CD4-positive, alpha-beta T cell treated with Interleukin-1 beta for 1 hour (primary cell): ENCODE data around the gene CRLF3.
"Not testable (repeated sequence)": the region's sequence is repeated elsewhere in the genome, so short reads cannot be mapped to it uniquely, and the experiment has no call there.

Source experiments
- DNase-seq, 2 donors: peaks; one replicate each; pipeline ENCODE4 v3.0.0-alpha.2; 2020 to 2022

CRLF3 gene

GRCh38 chr17:30812218-30813177 is 12.0 kb downstream of the CRLF3 start:
- DNase-seq: no peak

- DNase-seq: peak in 1 of 2 donors; percentile 28
These were observed 14.6 kb downstream of the CRLF3 start for GRCh38 chr17:30809867-30810266.

GRCh38 chr17:30808785-30809286 is 15.7 kb downstream of the CRLF3 start:
- DNase-seq: peak; percentile 57 to 74

- DNase-seq: no peak
These were observed 16.6 kb downstream of the CRLF3 start for GRCh38 chr17:30807896-30808295.

GRCh38 chr17:30805944-30806456 is 18.5 kb downstream of the CRLF3 start:
- DNase-seq: peak in 1 of 2 donors; percentile 22

GRCh38 chr17:30801671-30802070 is 22.8 kb downstream of the CRLF3 start:
- DNase-seq: no peak

- DNase-seq: no peak
These were observed 28.5 kb downstream of the CRLF3 start for GRCh38 chr17:30796016-30796415.

- DNase-seq: no peak
These were observed 30.1 kb downstream of the CRLF3 start for GRCh38 chr17:30794372-30794771.

- DNase-seq: no peak
These were observed 31.1 kb downstream of the CRLF3 start for GRCh38 chr17:30793282-30793977.

- DNase-seq: no peak
These were observed 34.2 kb downstream of the CRLF3 start for GRCh38 chr17:30790279-30790678.

GRCh38 chr17:30788918-30789317 is 35.6 kb downstream of the CRLF3 start:
- no peak for DNase-seq

- DNase-seq: no peak
These were observed 42.3 kb downstream of the CRLF3 start for GRCh38 chr17:30782206-30782605.

GRCh38 chr17:30780343-30780742 is 44.1 kb downstream of the CRLF3 start:
- peak in 1 of 2 donors; percentile 14 for DNase-seq

GRCh38 chr17:30768771-30769170 is 55.7 kb downstream of the CRLF3 start:
- not testable (repeated sequence) for DNase-seq

- DNase-seq: not testable (repeated sequence)
These were observed 56.7 kb downstream of the CRLF3 start for GRCh38 chr17:30767641-30768404.

GRCh38 chr17:30761060-30761459 is 63.4 kb downstream of the CRLF3 start:
- no peak for DNase-seq

GRCh38 chr17:30753291-30753690 is 71.2 kb downstream of the CRLF3 start:
- not testable (repeated sequence) for DNase-seq

GRCh38 chr17:30750982-30751381 is 73.5 kb downstream of the CRLF3 start:
- not testable (repeated sequence) for DNase-seq

- DNase-seq: not testable (repeated sequence)
These were observed 76.9 kb downstream of the CRLF3 start for GRCh38 chr17:30747621-30748020.

- not testable (repeated sequence) for DNase-seq
These were observed 81.8 kb downstream of the CRLF3 start for GRCh38 chr17:30742669-30743068.

GRCh38 chr17:30736371-30736770 is 88.1 kb downstream of the CRLF3 start:
- DNase-seq: not testable (repeated sequence)

GRCh38 chr17:30735644-30736043 is 88.8 kb downstream of the CRLF3 start:
- DNase-seq: not testable (repeated sequence)

GRCh38 chr17:30735206-30735605 is 89.3 kb downstream of the CRLF3 start:
- not testable (repeated sequence) for DNase-seq
